Endothelial cell (in vitro differentiated cells): Measurements from ENCODE around the gene RASAL3. TPM values are rescaled to one million over a fixed set of nuclear protein-coding genes. Genes with fewer than 3 reads are reported as not detected.

Source experiments
- DNase-seq: peaks from one replicate; pipeline ENCODE4 v3.0.0; 2021; ENCODE audit warnings: low spot score
- H3K27ac Mint-ChIP-seq: one replicate; pipeline ENCODE4 v1.8.0; 2021; ENCODE audit warnings: mixed read lengths, inconsistent platforms; ENCODE audit not compliant: unreplicated experiment
- H3K27me3 Mint-ChIP-seq: one replicate; pipeline ENCODE4 v1.8.0; 2021; ENCODE audit warnings: mild to moderate bottlenecking, moderate library complexity, mixed read lengths, inconsistent platforms; ENCODE audit not compliant: unreplicated experiment
- H3K36me3 Mint-ChIP-seq: one replicate; pipeline ENCODE4 v1.8.0; 2021; ENCODE audit warnings: mild to moderate bottlenecking, low read depth, mixed read lengths, inconsistent platforms; ENCODE audit not compliant: unreplicated experiment
- H3K4me1 Mint-ChIP-seq: one replicate; pipeline ENCODE4 v1.8.0; 2021; ENCODE audit warnings: mild to moderate bottlenecking, mixed read lengths, inconsistent platforms; ENCODE audit not compliant: unreplicated experiment
- H3K4me3 Mint-ChIP-seq: one replicate; pipeline ENCODE4 v1.8.0; 2021; ENCODE audit warnings: mild to moderate bottlenecking, mixed read lengths, inconsistent platforms; ENCODE audit not compliant: unreplicated experiment
- H3K9me3 Mint-ChIP-seq: one replicate; pipeline ENCODE4 v1.8.0; 2021; ENCODE audit warnings: mixed read lengths, inconsistent platforms; ENCODE audit not compliant: unreplicated experiment
- CTCF ChIP-seq: fragments of 200-600 bp; sonication (generic); IDR thresholded peaks from one replicate; pipeline ENCODE4 v1.5.0; 2021; ENCODE audit warnings: antibody characterized with exemption; ENCODE audit not compliant: unreplicated experiment
- total RNA-seq: library from RNA; stranded (reverse); fragmentation: NEBNext Ultra II Directional; extraction: Animal tissue kit (Norgen Biotek cat#: 25700); gene quantifications from one replicate; pipeline ENCODE4 v1.2.1, GENCODE V29; 2021; ENCODE audit not compliant: unreplicated experiment

Gene RASAL3
- total RNA-seq, 1 donor from 2014 or later = 1.5 TPM

GRCh38 chr19:15441317-15441716 lies 23.0 kb downstream of the RASAL3 start:
- Mint-ChIP-seq H3K4me3 (no peak overlapping the region), H3K9me3 (no peaks in the 10 kb centered on the region), H3K27ac (no peak overlapping the region), H3K36me3 (no peaks in the 10 kb centered on the region), H3K27me3 (peaks cover 3% of the 10 kb centered on the region), H3K4me1 (no peaks in the 10 kb centered on the region)
- no peak for TF ChIP-seq CTCF
- DNase-seq = no peak

GRCh38 chr19:15439821-15440641 lies 24.3 kb downstream of the RASAL3 start:
- no peak for DNase-seq
- no peak for TF ChIP-seq CTCF
- H3K4me3 Mint-ChIP-seq = no peak overlapping the region
- H3K9me3 Mint-ChIP-seq = no peaks in the 10 kb centered on the region
- H3K4me1 Mint-ChIP-seq = no peaks in the 10 kb centered on the region
- H3K27me3 Mint-ChIP-seq = peaks cover 3% of the 10 kb centered on the region
- H3K27ac Mint-ChIP-seq = no peak overlapping the region
- no peaks in the 10 kb centered on the region for H3K36me3 Mint-ChIP-seq

GRCh38 chr19:15439078-15439799 lies 25.1 kb downstream of the RASAL3 start:
- no peak overlapping the region for H3K27ac Mint-ChIP-seq
- no peaks in the 10 kb centered on the region for H3K36me3 Mint-ChIP-seq
- no peaks in the 10 kb centered on the region for H3K9me3 Mint-ChIP-seq
- H3K27me3 Mint-ChIP-seq = peaks cover 3% of the 10 kb centered on the region
- no peaks in the 10 kb centered on the region for H3K4me1 Mint-ChIP-seq
- no peak for TF ChIP-seq CTCF
- H3K4me3 Mint-ChIP-seq = no peak overlapping the region
- no peak for DNase-seq

- no peak for TF ChIP-seq CTCF
- H3K9me3 Mint-ChIP-seq = no peaks in the 10 kb centered on the region
- H3K4me1 Mint-ChIP-seq = peaks cover under 1% of the 10 kb centered on the region
- H3K27ac Mint-ChIP-seq = no peak overlapping the region
- DNase-seq = no peak
- peaks cover 3% of the 10 kb centered on the region for H3K27me3 Mint-ChIP-seq
- H3K36me3 Mint-ChIP-seq = no peaks in the 10 kb centered on the region
- no peak overlapping the region for H3K4me3 Mint-ChIP-seq
Observed at GRCh38 chr19:15438577-15438976, 25.8 kb downstream of the RASAL3 start.

GRCh38 chr19:15438124-15438496 lies 26.2 kb downstream of the RASAL3 start:
- Mint-ChIP-seq H3K4me3 (no peak overlapping the region), H3K36me3 (no peaks in the 10 kb centered on the region), H3K9me3 (no peaks in the 10 kb centered on the region), H3K27me3 (peaks cover 6% of the 10 kb centered on the region), H3K4me1 (peaks cover 5% of the 10 kb centered on the region), H3K27ac (no peak overlapping the region)
- TF ChIP-seq CTCF = no peak
- DNase-seq = no peak
